ENCODE data around the gene FNDC11. TPM values are rescaled to one million over a fixed set of nuclear protein-coding genes. Genes with fewer than 3 reads are reported as not detected.
"Not testable (repeated sequence)": the region's sequence is repeated elsewhere in the genome, so short reads cannot be mapped to it uniquely, and the experiment has no call there.

Gene FNDC11
- 0.18 and 0.27 TPM in 2 replicates for total RNA-seq

DNA sequence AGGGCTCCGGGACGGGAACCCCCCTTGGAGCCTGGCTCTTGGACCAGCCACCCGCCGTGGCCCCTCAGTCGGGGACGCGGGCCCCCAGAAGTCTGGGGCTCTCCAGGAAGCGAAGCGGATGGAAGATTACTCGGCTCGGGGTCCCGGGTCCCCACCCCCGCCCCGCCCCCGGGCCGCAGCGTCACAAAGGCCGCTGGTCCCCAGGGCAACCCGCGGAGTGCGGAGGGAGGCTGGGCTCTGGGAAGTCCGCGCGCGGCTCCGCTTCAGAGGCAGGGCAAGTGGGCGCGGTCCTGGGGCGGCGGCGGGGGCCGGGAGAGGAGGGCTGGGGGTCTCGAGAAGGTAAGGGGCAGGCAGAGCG lies at the start of gene FNDC11:
FNDC11 (plus strand) TSS at position 227 of the 358 bp plus-strand sequence. CDS start 1,505 bp downstream, outside the sequence.
- Mint-ChIP-seq H3K9me3 (no peaks in the 10 kb centered on the region), H3K27ac (no peak within 1 kb of the TSS), H3K36me3 (ENCODE audit: low read depth) (peaks cover 3% of the 10 kb centered on the region), H3K4me3 (ENCODE audit: low read depth) (peak within 1 kb of the TSS; percentile 42), H3K27me3 (ENCODE audit: low read depth) (peaks cover 12% of the 10 kb centered on the region), H3K4me1 (ENCODE audit: low read depth) (peaks cover 8% of the 10 kb centered on the region)
- no peak for DNase-seq (ENCODE audit: low spot score)
- intact Hi-C loops (cut with micrococcal nuclease), result loop anchor here (1.0 to 5.0 kb wide), 5 partner anchors 15 to 692 kb away; partner anchors contain the start of genes GMEB2, PPDPF and TCFL5

GRCh38 chr20:63504642-63505041 lies 49.3 kb upstream of the FNDC11 start:
- Mint-ChIP-seq H3K27ac (no peak overlapping the region), H3K9me3 (peaks cover 2% of the 10 kb centered on the region), H3K36me3 (ENCODE audit: low read depth) (no peaks in the 10 kb centered on the region), H3K27me3 (ENCODE audit: low read depth) (peaks cover 12% of the 10 kb centered on the region), H3K4me3 (ENCODE audit: low read depth) (no peak overlapping the region), H3K4me1 (ENCODE audit: low read depth) (no peaks in the 10 kb centered on the region)
- DNase-seq (ENCODE audit: low spot score), result no peak
- intact Hi-C loops (cut with micrococcal nuclease), result no loop called here

GRCh38 chr20:63505281-63505680 lies 48.7 kb upstream of the FNDC11 start:
- Mint-ChIP-seq H3K27me3 (ENCODE audit: low read depth) (peaks cover 17% of the 10 kb centered on the region), H3K4me3 (ENCODE audit: low read depth) (no peak overlapping the region), H3K27ac (no peak overlapping the region), H3K36me3 (ENCODE audit: low read depth) (no peaks in the 10 kb centered on the region), H3K4me1 (ENCODE audit: low read depth) (no peaks in the 10 kb centered on the region), H3K9me3 (peaks cover 2% of the 10 kb centered on the region)
- no peak for DNase-seq (ENCODE audit: low spot score)
- intact Hi-C loops (cut with micrococcal nuclease), result no loop called here

DNA sequence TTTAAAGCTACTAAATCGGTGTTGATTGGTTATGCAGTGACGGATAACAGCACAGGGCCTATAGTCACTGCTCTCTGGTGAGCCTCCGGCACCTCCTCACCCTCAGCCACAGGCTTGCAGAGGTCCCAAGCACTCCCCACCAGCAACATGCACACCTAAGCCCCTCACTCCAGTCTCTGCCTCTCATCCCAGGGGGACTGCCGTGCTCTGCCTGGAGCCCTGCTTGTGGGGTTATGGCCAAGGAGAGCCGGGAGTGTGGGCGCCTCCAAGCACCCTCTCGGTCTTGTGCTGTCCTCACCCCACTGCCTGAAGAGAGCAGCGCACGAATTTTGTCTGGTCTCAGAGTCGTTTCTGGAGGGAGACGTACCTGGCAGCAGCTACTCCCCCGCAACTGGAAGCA lies 48.2 kb upstream of the FNDC11 start:
- no peak for DNase-seq (ENCODE audit: low spot score)
- intact Hi-C loops (cut with micrococcal nuclease), result no loop called here

DNA sequence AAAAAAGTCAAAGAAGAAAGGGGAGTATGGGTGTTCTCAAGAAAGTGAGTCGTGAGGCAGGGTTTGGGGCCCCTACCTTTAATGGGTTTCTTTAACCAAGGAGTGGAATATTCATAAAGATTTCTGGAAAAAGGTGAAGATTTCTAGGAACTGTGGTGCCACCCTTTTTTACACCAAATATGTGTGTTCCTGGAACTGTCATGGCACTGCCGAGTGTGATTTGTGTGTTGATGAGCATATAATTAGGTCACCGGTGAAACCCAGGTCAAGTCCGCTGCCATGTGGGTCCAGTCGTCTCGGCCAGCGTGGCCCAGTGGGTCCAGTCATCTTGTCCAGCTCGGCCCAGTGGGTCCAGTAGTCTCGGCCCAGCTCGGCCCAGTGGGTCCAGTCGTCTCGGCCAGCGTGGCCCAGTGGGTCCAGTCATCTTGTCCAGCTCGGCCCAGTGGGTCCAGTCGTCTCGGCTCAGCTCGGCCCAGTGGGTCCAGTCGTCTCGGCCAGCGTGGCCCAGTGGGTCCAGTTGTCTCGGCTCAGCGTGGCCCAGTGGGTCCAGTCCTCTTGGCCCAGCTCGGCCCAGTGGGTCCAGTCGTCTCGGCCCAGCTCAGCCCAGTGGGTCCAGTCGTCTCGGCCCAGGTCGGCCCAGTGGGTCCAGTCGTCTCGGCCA lies 46.7 kb upstream of the FNDC11 start:
- no peak for DNase-seq (ENCODE audit: low spot score)
- Mint-ChIP-seq H3K36me3 (ENCODE audit: low read depth) (no peaks in the 10 kb centered on the region), H3K27me3 (ENCODE audit: low read depth) (peaks cover 17% of the 10 kb centered on the region), H3K27ac (no peak overlapping the region), H3K9me3 (peaks cover 2% of the 10 kb centered on the region), H3K4me1 (ENCODE audit: low read depth) (no peaks in the 10 kb centered on the region), H3K4me3 (ENCODE audit: low read depth) (no peak overlapping the region)
- intact Hi-C loops (cut with micrococcal nuclease), result no loop called here

More for the DNA sequence above, 48.2 kb upstream of the FNDC11 start:
- Mint-ChIP-seq H3K36me3 (ENCODE audit: low read depth) (no peaks in the 10 kb centered on the region), H3K4me3 (ENCODE audit: low read depth) (no peak overlapping the region), H3K27ac (no peak overlapping the region), H3K9me3 (peaks cover 2% of the 10 kb centered on the region), H3K27me3 (ENCODE audit: low read depth) (peaks cover 17% of the 10 kb centered on the region), H3K4me1 (ENCODE audit: low read depth) (no peaks in the 10 kb centered on the region)

DNA sequence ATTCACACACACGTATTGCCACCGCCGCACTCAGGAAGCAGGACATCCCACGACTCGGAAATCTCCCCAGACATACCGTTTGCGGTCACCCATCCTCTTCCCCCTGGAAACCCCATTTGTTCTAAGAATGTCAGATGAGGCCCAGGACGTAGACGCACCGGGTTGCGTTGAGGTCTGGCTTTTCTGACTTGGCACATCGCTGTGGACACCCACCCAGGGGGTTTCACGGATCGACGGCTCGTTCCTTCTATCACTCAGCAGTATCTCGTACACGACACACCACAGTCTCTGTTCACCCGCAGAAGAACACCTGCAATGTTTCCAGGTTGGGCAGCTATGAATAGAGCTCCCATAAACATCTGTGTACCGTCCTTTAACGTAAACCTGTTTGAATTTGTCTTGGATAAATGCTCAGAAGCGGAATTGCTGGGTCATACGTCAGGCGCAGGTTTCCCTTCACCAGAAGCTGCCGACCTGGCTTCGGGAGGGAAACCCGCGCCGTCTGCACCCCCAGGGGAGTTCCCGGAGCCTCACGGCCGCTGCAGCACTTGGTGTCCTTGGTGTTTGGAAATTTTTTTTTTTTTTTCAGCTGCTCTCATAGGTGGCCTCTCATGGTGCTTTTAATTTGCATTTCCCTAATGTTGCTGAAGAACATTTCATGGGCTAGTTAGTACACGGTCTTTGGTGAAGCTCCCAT lies 45.7 kb upstream of the FNDC11 start:
- Mint-ChIP-seq H3K27me3 (ENCODE audit: low read depth) (peaks cover 21% of the 10 kb centered on the region), H3K9me3 (peaks cover 4% of the 10 kb centered on the region), H3K4me3 (ENCODE audit: low read depth) (no peak overlapping the region), H3K27ac (peak overlapping the region; percentile 31), H3K36me3 (ENCODE audit: low read depth) (no peaks in the 10 kb centered on the region), H3K4me1 (ENCODE audit: low read depth) (no peaks in the 10 kb centered on the region)
- intact Hi-C loops (cut with micrococcal nuclease), result no loop called here
- no peak for DNase-seq (ENCODE audit: low spot score)

DNA sequence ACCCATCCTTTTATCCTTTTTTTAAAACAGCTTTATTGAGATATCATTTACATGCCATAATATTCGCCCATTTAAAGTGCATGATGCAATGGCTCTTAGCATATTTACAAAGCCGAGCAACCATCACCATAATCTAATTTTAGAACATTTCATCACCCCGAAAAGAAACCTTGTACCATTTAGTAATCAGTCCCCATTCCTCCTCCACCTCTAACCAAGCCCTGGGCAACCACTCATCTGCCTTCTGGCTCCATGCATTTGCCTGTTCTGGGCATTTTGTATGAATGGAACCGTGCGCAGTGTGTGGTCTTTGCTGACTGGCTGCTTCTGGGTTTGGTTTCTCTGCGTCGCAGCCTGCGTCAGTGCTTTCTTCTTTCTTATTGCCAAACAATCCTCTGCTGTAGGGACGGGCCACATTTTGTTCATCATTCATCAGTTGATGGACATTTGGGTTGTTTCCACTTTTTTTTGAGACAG lies 44.8 kb upstream of the FNDC11 start:
- H3K4me1 Mint-ChIP-seq (ENCODE audit: low read depth), result no peaks in the 10 kb centered on the region
- H3K27ac Mint-ChIP-seq, result no peak overlapping the region
- no peak overlapping the region for H3K4me3 Mint-ChIP-seq (ENCODE audit: low read depth)
- peaks cover 6% of the 10 kb centered on the region for H3K9me3 Mint-ChIP-seq
- peaks cover 24% of the 10 kb centered on the region for H3K27me3 Mint-ChIP-seq (ENCODE audit: low read depth)
- intact Hi-C loops (cut with micrococcal nuclease), result no loop called here
- DNase-seq (ENCODE audit: low spot score), result no peak
- no peaks in the 10 kb centered on the region for H3K36me3 Mint-ChIP-seq (ENCODE audit: low read depth)

DNA sequence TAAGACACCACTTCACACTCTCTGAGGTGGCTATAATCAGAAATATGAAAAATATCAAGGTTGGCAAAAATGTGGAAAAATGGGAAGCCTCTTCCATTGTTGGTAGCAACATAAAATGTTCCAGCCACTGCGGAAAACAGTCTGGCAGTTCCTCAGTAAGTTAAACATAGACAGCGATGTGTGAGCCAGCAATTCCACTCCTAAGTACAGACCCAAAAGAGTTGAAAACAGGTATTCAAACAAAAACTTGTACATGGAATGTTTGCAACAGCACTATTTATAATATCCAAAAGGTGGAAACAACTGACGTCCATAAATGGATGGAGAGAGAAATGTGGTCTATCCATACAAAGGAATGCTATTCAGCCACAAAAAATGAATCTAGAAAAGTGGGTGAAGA lies 40.8 kb upstream of the FNDC11 start:
- DNase-seq (ENCODE audit: low spot score), result no peak
- Mint-ChIP-seq H3K4me1 (ENCODE audit: low read depth) (no peaks in the 10 kb centered on the region), H3K27ac (no peak overlapping the region), H3K4me3 (ENCODE audit: low read depth) (no peak overlapping the region), H3K9me3 (peaks cover 10% of the 10 kb centered on the region), H3K27me3 (ENCODE audit: low read depth) (peaks cover 31% of the 10 kb centered on the region), H3K36me3 (ENCODE audit: low read depth) (no peaks in the 10 kb centered on the region)
- intact Hi-C loops (cut with micrococcal nuclease), result no loop called here

DNA sequence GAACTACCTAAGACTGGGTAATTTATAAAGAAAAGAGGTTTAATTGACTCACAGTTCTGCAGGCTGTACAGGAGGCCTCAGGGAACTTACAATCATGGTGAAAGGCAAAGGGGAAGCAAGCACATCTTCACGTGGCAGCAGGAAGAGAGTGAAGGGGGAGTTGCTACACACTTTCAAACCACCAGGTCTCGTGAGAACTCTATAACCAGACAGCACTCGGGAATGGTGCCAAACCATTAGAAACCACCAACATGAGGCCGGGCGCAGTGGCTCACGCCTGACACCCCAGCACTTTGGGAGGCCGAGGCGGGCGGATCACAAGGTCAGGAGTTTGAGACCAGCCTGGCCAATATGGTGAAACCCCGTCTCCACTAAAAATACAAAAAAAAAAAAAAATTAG lies 39.4 kb upstream of the FNDC11 start:
- H3K4me3 Mint-ChIP-seq (ENCODE audit: low read depth); DNase-seq (ENCODE audit: low spot score); intact Hi-C loops (cut with micrococcal nuclease); H3K36me3 Mint-ChIP-seq (ENCODE audit: low read depth); H3K4me1 Mint-ChIP-seq (ENCODE audit: low read depth); H3K27ac Mint-ChIP-seq: not testable (repeated sequence)
- Mint-ChIP-seq H3K27me3 (ENCODE audit: low read depth) (peaks cover 30% of the 10 kb centered on the region), H3K9me3 (peaks cover 10% of the 10 kb centered on the region)

- intact Hi-C loops (cut with micrococcal nuclease), result no loop called here
- no peak overlapping the region for H3K27ac Mint-ChIP-seq
- peaks cover 5% of the 10 kb centered on the region for H3K4me1 Mint-ChIP-seq (ENCODE audit: low read depth)
- H3K36me3 Mint-ChIP-seq (ENCODE audit: low read depth), result peaks cover 15% of the 10 kb centered on the region
- H3K4me3 Mint-ChIP-seq (ENCODE audit: low read depth), result peak overlapping the region; percentile 54
- DNase-seq (ENCODE audit: low spot score), result no peak
- peaks cover 12% of the 10 kb centered on the region for H3K9me3 Mint-ChIP-seq
- peaks cover 21% of the 10 kb centered on the region for H3K27me3 Mint-ChIP-seq (ENCODE audit: low read depth)
These were observed 36.3 kb upstream of the FNDC11 start for GRCh38 chr20:63517376-63518309.

DNA sequence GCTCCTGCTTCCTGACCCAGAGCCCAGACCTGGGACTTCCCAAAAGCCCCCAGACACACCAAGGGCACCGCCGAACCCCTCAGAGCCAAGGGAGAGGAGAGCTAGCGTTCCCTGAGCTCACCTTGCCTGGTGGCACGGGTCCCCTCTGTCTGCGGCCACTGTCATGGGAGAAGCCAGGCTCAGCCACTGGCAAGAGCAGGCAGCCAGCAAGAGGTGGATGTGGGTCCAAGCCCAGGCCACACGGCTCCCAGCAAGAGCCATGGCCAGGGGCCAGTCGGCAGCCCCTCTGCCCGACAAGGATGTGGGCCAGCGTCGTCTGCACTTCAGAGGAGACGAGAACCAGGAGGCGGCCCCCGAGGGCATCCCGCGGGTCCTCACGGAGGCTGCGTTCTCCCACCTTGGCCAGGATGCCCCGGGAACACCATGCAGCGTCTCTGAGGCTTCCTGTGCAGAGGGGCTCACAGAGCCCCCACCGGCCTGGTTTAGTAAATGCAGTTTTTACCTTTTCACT lies 35.6 kb upstream of the FNDC11 start:
- Mint-ChIP-seq H3K4me1 (ENCODE audit: low read depth) (peaks cover 6% of the 10 kb centered on the region), H3K27me3 (ENCODE audit: low read depth) (peaks cover 16% of the 10 kb centered on the region), H3K4me3 (ENCODE audit: low read depth) (peak overlapping the region; percentile 30), H3K36me3 (ENCODE audit: low read depth) (peaks cover 23% of the 10 kb centered on the region), H3K27ac (no peak overlapping the region), H3K9me3 (peaks cover 12% of the 10 kb centered on the region)
- DNase-seq (ENCODE audit: low spot score), result no peak
- intact Hi-C loops (cut with micrococcal nuclease), result no loop called here

GRCh38 chr20:63518946-63519667 lies 34.9 kb upstream of the FNDC11 start:
- peaks cover 14% of the 10 kb centered on the region for H3K9me3 Mint-ChIP-seq
- H3K4me3 Mint-ChIP-seq (ENCODE audit: low read depth), result peak overlapping the region; percentile 75
- H3K4me1 Mint-ChIP-seq (ENCODE audit: low read depth), result peaks cover 6% of the 10 kb centered on the region
- peak overlapping the region; percentile 63 for H3K27ac Mint-ChIP-seq
- intact Hi-C loops (cut with micrococcal nuclease), result no loop called here
- peaks cover 30% of the 10 kb centered on the region for H3K36me3 Mint-ChIP-seq (ENCODE audit: low read depth)
- DNase-seq (ENCODE audit: low spot score), result no peak
- peaks cover 13% of the 10 kb centered on the region for H3K27me3 Mint-ChIP-seq (ENCODE audit: low read depth)

All from activated T-helper 2 cell treated with anti-CD3 and anti-CD28 coated beads, Interferon-gamma antibody, Interleukin-2, Interleukin-4, amounts not matched to agents 10 μg/mL and 5 μg/mL and 100 μg/mL, durations not matched to agents 14 hours and 24 hours and 36 hours (primary cell).